OCI-LY7 (cell line): ENCODE measurements around the gene VPS13C. TPM values are rescaled to one million over a fixed set of nuclear protein-coding genes. Genes with fewer than 3 reads are reported as not detected.

Experiments used
- BruUV-seq: library from RNA; stranded (reverse); fragments of 400-500 nt; replicated peaks from 2 replicates; lab custom pipeline; 2021; lab: Mats Ljungman, UMichigan
- CTCF ChIA-PET: fragments of 300-600 bp; sonication (Branson Sonifier 250); formaldehyde crosslinking; loops from one replicate; lab custom pipeline; 2022; ENCODE audit warnings: antibody characterized with exemption; ENCODE audit not compliant: unreplicated experiment; lab: Charles Lee
- POLR2A ChIA-PET: fragments of 300-600 bp; sonication (Branson Sonifier 250); formaldehyde crosslinking; loops from one replicate; lab custom pipeline; 2022; ENCODE audit warnings: antibody characterized with exemption; lab: Charles Lee
- DNase-seq: peaks from one replicate; pipeline ENCODE4 v3.0.0-alpha.2; 2015; ENCODE audit warnings: low spot score
- H2AFZ ChIP-seq: fragments of 200-600 bp; sonication (generic), shearing (Covaris generic); 2 replicates; pipeline ENCODE4 v1.6.1; 2014; ENCODE audit warnings: mild to moderate bottlenecking, antibody characterized with exemption, low read length, moderate library complexity
- H3K27ac ChIP-seq: fragments of 200-600 bp; sonication (generic); 2 replicates; pipeline ENCODE4 v1.5.1; 2014; ENCODE audit warnings: mixed run types, low read depth, mild to moderate bottlenecking, moderate library complexity, low read length, inconsistent platforms; ENCODE audit not compliant: poor library complexity, severe bottlenecking
- H3K36me3 ChIP-seq: fragments of 200-600 bp; sonication (generic); 2 replicates; pipeline ENCODE4 v1.6.1; 2014; ENCODE audit warnings: mild to moderate bottlenecking, antibody characterized with exemption, low read length, moderate library complexity, mixed read lengths; ENCODE audit not compliant: insufficient read depth
- H3K4me1 ChIP-seq: fragments of 200-600 bp; sonication (generic); 2 replicates; pipeline ENCODE4 v1.5.1; 2014; ENCODE audit warnings: mild to moderate bottlenecking, low read length; ENCODE audit not compliant: insufficient read depth, poor library complexity, severe bottlenecking
- H3K4me2 ChIP-seq: fragments of 200-600 bp; sonication (generic); 2 replicates; pipeline ENCODE4 v1.6.1; 2014; ENCODE audit warnings: mild to moderate bottlenecking, low read length
- H3K4me3 ChIP-seq: fragments of 200-600 bp; sonication (generic); 2 replicates; pipeline ENCODE4 v1.5.1; 2014; ENCODE audit warnings: mild to moderate bottlenecking, low read depth, low read length; ENCODE audit not compliant: poor library complexity, severe bottlenecking
- H3K79me2 ChIP-seq: fragments of 200-600 bp; sonication (generic); 2 replicates; pipeline ENCODE4 v1.6.1; 2016; ENCODE audit warnings: low read depth, mild to moderate bottlenecking, low read length, moderate library complexity, mixed read lengths; ENCODE audit not compliant: insufficient read depth
- H3K9me2 ChIP-seq: fragments of 200-600 bp; sonication (generic); 2 replicates; pipeline ENCODE4 v1.6.1; 2016; ENCODE audit warnings: mild to moderate bottlenecking, low read length, mixed read lengths; ENCODE audit not compliant: insufficient read depth
- H3K9me3 ChIP-seq: fragments of 200-600 bp; sonication (generic); 2 replicates; pipeline ENCODE4 v1.6.1; 2014; ENCODE audit warnings: mild to moderate bottlenecking, mixed run types, low read length, mixed read lengths
- H4K20me1 ChIP-seq: fragments of 200-600 bp; sonication (generic); 2 replicates; pipeline ENCODE4 v1.6.1; 2014; ENCODE audit warnings: mild to moderate bottlenecking, antibody characterized with exemption, low read length, moderate library complexity, mixed read lengths; ENCODE audit not compliant: insufficient read depth
- CTCF ChIP-seq: fragments of 200-600 bp; sonication (generic); conservative IDR thresholded peaks from 2 replicates; pipeline ENCODE4 v1.5.1; 2014; ENCODE audit warnings: mild to moderate bottlenecking, antibody characterized with exemption, low read length, moderate library complexity, mixed read lengths
- EZH2phosphoT487 ChIP-seq: fragments of 200-600 bp; sonication (generic); IDR thresholded peaks from 2 replicates; pipeline ENCODE4 v1.6.1; 2018; ENCODE audit warnings: low read depth, borderline replicate concordance, mild to moderate bottlenecking, mixed run types, antibody characterized with exemption, low read length, moderate library complexity, mixed read lengths
- intact Hi-C: fragments of 100-400 bp; cut with micrococcal nuclease; formaldehyde crosslinking; loops from one replicate; pipeline ENCODE4 v1.10.0; 2022; ENCODE audit not compliant: unreplicated experiment
- total RNA-seq, 2 experiments: library from RNA; depleted of rRNA in 1 of 2; stranded (reverse); fragments of >200 nt in 1 of 2; shearing (Covaris generic) in 1 of 2; gene quantifications; 2 replicates each; pipeline ENCODE4 v1.2.3, GENCODE V29; 2014 to 2022

The VPS13C gene
- total RNA-seq, 2 experiments from 2014 or later: 44.4 to 60.6 TPM

- peaks cover 11% of the 10 kb centered on the region for H3K9me3 ChIP-seq
- no peak for TF ChIP-seq EZH2phosphoT487
- TF ChIP-seq CTCF: no peak
- POLR2A ChIA-PET: interaction anchor here (0.7 kb wide), 1 partner anchor 310 kb away, joined by 3 read pairs; no protein-coding TSS in a partner anchor
- no peak overlapping the region for H3K27ac ChIP-seq
- no peaks in the 10 kb centered on the region for H3K4me1 ChIP-seq
- no peak for DNase-seq
- no peaks in the 10 kb centered on the region for H3K79me2 ChIP-seq
- H4K20me1 ChIP-seq: no peaks in the 10 kb centered on the region
- no peak overlapping the region for H3K4me3 ChIP-seq
- CTCF ChIA-PET: no interaction called here
- H3K9me2 ChIP-seq: no peaks in the 10 kb centered on the region
- intact Hi-C loops: no loop called here
- no peak overlapping the region for H2AFZ ChIP-seq
- no TSS peak for BruUV-seq
- H3K4me2 ChIP-seq: no peak overlapping the region
- H3K36me3 ChIP-seq: peaks cover 50% of the 10 kb centered on the region
These were observed 172.0 kb downstream of the VPS13C start for GRCh38 chr15:61888074-61888780.

DNA sequence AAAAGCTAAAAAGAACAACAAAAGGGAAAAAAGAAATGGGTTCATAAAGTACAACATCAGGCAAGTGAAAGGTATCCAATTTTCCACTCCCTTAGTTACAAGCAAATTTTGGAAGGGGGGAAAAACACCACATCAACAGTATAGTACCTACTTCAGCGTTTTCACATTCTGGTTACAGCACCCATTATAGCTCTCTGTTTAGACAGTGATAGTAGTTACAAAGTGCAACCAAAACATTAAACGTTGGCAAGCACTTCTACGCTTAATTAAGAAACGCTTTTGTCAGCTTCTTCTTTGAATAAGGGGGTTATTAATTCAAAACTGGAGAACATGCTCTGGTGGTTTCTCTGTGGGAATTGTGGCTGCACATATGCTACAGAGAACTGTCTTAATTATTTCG lies 180.2 kb downstream of the VPS13C start:
- POLR2A ChIA-PET: interaction anchor here (0.5 kb wide), 1 partner anchor 136 kb away, joined by 3 read pairs; no protein-coding TSS in a partner anchor
- Histone ChIP-seq H4K20me1 (no peaks in the 10 kb centered on the region), H3K4me1 (no peaks in the 10 kb centered on the region), H3K4me3 (no peak overlapping the region), H3K27ac (no peak overlapping the region), H3K4me2 (no peak overlapping the region), H3K36me3 (peaks cover 12% of the 10 kb centered on the region; the same call in 1 of the 2 replicates), H3K9me2 (no peaks in the 10 kb centered on the region), H3K79me2 (no peaks in the 10 kb centered on the region), H2AFZ (no peak overlapping the region), H3K9me3 (no peaks in the 10 kb centered on the region)
- TF ChIP-seq EZH2phosphoT487: no peak
- TF ChIP-seq CTCF: no peak
- CTCF ChIA-PET: no interaction called here
- intact Hi-C loops: no loop called here
- no TSS peak for BruUV-seq
- DNase-seq: no peak

DNA sequence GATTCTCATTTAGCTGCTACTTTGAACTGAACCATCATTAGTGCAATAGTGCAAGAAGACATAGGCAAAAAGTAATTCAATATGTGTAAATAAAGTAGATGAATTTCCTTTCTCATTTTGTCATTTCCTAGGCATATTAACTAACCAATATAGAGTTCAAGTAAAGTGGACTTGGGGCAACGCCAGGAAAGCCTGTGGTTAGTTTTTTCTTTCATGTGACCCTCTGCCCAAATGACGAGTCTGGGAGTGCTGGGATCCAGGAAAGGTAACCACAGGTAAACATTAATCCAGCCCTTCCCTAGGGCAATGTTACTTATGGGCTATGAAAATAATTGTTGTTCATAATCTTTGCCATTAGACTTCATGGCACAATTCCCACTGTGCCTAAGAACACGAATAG lies 181.0 kb downstream of the VPS13C start:
- DNase-seq: no peak
- Histone ChIP-seq H3K4me2 (no peak overlapping the region), H3K9me2 (no peaks in the 10 kb centered on the region), H4K20me1 (no peaks in the 10 kb centered on the region), H3K27ac (no peak overlapping the region), H3K4me1 (no peaks in the 10 kb centered on the region), H3K79me2 (no peaks in the 10 kb centered on the region), H3K4me3 (no peak overlapping the region), H2AFZ (no peak overlapping the region), H3K36me3 (peaks cover 12% of the 10 kb centered on the region; the same call in 1 of the 2 replicates), H3K9me3 (no peaks in the 10 kb centered on the region)
- intact Hi-C loops: loop anchor here (10.0 kb wide), 1 partner anchor 376 kb away; no protein-coding TSS in a partner anchor
- no TSS peak for BruUV-seq
- ChIA-PET POLR2A (interaction anchor here (0.6 kb wide), 1 partner anchor 1525 kb away, joined by 3 read pairs; no protein-coding TSS in a partner anchor), CTCF (no interaction called here)
- TF ChIP-seq CTCF (no peak), EZH2phosphoT487 (no peak)
